ENCODE data around the gene TEPSIN.

The TEPSIN gene

DNA sequence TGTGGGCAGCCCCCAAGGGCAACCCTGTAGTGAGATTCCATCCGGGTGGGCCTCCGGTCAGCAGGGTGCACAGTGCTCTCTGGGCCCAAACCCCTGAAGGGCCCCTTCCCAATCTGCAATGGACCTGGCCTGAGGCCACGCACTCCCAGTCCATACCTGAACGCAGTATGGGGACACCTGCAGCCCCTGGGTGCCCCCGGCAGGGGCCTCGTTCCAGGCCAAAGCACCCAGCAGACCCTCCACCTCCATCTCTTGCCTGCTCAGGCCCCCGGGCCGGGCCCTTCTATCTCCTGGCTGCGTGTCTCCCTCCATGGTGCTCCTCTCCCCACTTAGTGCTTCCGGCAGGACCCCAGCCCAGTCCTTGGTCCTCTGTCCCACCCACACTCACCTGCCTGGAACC, 55.5 kb downstream of the TEPSIN start:
- TF ChIP-seq, protein P1, sequence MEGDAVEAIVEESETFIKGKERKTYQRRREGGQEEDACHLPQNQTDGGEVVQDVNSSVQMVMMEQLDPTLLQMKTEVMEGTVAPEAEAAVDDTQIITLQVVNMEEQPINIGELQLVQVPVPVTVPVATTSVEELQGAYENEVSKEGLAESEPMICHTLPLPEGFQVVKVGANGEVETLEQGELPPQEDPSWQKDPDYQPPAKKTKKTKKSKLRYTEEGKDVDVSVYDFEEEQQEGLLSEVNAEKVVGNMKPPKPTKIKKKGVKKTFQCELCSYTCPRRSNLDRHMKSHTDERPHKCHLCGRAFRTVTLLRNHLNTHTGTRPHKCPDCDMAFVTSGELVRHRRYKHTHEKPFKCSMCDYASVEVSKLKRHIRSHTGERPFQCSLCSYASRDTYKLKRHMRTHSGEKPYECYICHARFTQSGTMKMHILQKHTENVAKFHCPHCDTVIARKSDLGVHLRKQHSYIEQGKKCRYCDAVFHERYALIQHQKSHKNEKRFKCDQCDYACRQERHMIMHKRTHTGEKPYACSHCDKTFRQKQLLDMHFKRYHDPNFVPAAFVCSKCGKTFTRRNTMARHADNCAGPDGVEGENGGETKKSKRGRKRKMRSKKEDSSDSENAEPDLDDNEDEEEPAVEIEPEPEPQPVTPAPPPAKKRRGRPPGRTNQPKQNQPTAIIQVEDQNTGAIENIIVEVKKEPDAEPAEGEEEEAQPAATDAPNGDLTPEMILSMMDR (IDR thresholded peaks at IDR 0.05) = no peak
- Histone ChIP-seq H3K9me3 (ENCODE audit: control insufficient read depth, low read length) (no peaks in the 10 kb centered on the region), H3K36me3 (ENCODE audit: control insufficient read depth, insufficient read depth, low read length) (no peaks in the 10 kb centered on the region), H3K4me2 (ENCODE audit: low read length) (no peak overlapping the region), H2AFZ (no peak overlapping the region), H3K9ac (no peak overlapping the region), H3K4me3 (ENCODE audit: low read depth, low read length) (no peak overlapping the region), H3K79me2 (no peaks in the 10 kb centered on the region), H3K4me1 (no peaks in the 10 kb centered on the region), H3K27ac (no peak overlapping the region), H3K27me3 (ENCODE audit: control insufficient read depth, insufficient read depth, low read length) (no peaks in the 10 kb centered on the region)

DNA sequence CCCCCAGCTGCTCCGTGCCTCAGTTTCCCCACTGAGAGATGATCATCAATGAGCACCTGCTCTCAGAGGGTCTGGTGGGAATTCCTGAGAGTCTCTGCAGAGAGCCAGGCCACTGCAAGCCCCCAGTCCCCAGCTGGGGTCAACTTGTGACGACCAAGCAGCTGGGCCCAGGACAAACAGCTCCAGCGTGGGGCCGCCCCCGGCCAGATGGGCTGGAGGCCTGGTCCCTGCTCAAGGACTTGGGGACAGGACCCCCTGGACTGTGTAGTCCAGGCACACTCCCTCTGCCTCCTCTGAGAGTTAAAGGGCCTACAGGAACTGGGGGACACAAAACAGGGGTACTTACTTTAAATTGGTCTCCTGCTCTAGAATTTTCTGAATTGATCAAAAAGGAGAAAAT, 56.3 kb downstream of the TEPSIN start:
- Histone ChIP-seq H3K36me3 (ENCODE audit: control insufficient read depth, insufficient read depth, low read length) (no peaks in the 10 kb centered on the region), H3K27ac (no peak overlapping the region), H3K79me2 (no peaks in the 10 kb centered on the region), H3K9me3 (ENCODE audit: control insufficient read depth, low read length) (no peaks in the 10 kb centered on the region), H3K4me2 (ENCODE audit: low read length) (no peak overlapping the region), H3K4me3 (ENCODE audit: low read depth, low read length) (no peak overlapping the region), H3K4me1 (no peaks in the 10 kb centered on the region), H3K27me3 (ENCODE audit: control insufficient read depth, insufficient read depth, low read length) (no peaks in the 10 kb centered on the region), H3K9ac (no peak overlapping the region), H2AFZ (no peak overlapping the region)
- TF ChIP-seq, protein P1 (IDR thresholded peaks at IDR 0.05) = no peak

DNA sequence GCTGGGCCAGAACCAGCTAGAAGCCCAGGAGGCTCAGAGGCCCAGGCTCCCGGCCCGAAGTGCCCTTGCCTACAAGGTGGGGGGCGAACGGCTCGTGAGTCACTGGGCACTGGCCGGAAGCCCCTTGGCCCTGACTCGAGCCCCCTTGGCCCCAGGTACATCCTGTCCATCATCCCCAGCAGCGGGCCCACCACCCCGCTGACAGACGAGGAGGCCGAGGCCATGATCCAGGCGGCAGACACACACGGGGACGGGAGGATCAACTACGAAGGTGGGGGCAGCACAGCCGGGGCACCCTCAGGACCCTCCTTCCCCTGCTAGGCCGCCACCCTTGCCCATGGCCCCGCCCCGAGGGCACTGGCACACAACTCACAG, 57.1 kb downstream of the TEPSIN start:
- no peak overlapping the region for H3K4me2 ChIP-seq (ENCODE audit: low read length)
- no peak overlapping the region for H3K9ac ChIP-seq
- no peaks in the 10 kb centered on the region for H3K27me3 ChIP-seq (ENCODE audit: control insufficient read depth, insufficient read depth, low read length)
- no peaks in the 10 kb centered on the region for H3K4me1 ChIP-seq
- TF ChIP-seq, protein P1 (IDR thresholded peaks at IDR 0.05) = no peak
- H3K79me2 ChIP-seq = no peaks in the 10 kb centered on the region
- no peaks in the 10 kb centered on the region for H3K36me3 ChIP-seq (ENCODE audit: control insufficient read depth, insufficient read depth, low read length)
- no peak overlapping the region for H3K27ac ChIP-seq
- H2AFZ ChIP-seq = no peak overlapping the region
- H3K4me3 ChIP-seq (ENCODE audit: low read depth, low read length) = no peak overlapping the region
- H3K9me3 ChIP-seq (ENCODE audit: control insufficient read depth, low read length) = no peaks in the 10 kb centered on the region

DNA sequence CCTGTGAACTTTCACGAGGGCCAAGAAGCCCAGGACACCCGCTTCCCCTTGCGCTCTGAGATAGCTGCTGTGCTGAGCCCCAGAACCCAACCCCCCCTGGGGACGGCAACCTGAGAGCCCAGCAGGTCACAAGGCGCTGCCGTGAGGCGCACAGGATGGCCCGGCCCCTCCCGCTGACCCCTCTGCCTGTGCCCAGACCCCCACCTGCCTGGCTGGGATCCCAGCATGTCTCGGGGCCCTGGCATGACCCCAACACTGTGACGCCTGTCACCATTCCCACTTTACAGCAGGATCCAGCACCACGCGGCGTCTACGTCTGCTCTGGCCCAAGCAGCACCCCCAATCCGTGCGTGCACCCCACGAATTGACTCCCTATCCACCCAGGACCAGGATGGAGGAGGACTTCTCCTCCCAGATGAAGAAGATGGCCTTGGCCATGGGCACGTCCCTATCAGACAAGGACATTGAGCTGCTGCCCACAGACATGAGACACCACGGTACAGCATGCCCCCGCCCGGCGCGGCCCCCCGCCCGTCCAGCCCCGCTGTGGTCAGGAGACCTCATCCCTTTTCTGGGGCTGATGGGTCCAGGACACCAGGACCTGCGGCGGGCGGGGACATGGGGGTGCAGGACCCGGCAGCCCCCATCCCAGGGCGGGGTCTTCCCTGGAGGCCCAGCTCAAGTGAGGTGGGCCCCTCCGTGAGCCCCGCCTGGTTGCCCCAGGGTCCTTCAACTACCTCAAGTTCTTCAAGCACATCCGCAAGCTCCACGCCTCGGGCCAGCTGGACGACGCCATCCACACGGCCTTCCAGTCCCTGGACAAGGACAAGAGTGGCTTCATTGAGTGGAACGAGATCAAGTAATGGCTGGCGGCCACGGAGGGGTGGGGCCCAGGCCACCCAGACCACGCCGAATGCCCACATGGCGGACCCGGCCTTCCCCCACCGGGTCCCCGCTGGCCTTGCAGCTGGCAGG, 57.7 kb downstream of the TEPSIN start:
- no peak overlapping the region for H3K4me2 ChIP-seq (ENCODE audit: low read length)
- no peaks in the 10 kb centered on the region for H3K36me3 ChIP-seq (ENCODE audit: control insufficient read depth, insufficient read depth, low read length)
- TF ChIP-seq, protein P1 (IDR thresholded peaks at IDR 0.05) = no peak
- no peak overlapping the region for H3K27ac ChIP-seq
- H3K9me3 ChIP-seq (ENCODE audit: control insufficient read depth, low read length) = no peaks in the 10 kb centered on the region
- H2AFZ ChIP-seq = no peak overlapping the region
- H3K4me1 ChIP-seq = no peaks in the 10 kb centered on the region
- no peak overlapping the region for H3K4me3 ChIP-seq (ENCODE audit: low read depth, low read length)
- H3K27me3 ChIP-seq (ENCODE audit: control insufficient read depth, insufficient read depth, low read length) = no peaks in the 10 kb centered on the region
- H3K9ac ChIP-seq = no peak overlapping the region
- H3K79me2 ChIP-seq = no peaks in the 10 kb centered on the region

DNA sequence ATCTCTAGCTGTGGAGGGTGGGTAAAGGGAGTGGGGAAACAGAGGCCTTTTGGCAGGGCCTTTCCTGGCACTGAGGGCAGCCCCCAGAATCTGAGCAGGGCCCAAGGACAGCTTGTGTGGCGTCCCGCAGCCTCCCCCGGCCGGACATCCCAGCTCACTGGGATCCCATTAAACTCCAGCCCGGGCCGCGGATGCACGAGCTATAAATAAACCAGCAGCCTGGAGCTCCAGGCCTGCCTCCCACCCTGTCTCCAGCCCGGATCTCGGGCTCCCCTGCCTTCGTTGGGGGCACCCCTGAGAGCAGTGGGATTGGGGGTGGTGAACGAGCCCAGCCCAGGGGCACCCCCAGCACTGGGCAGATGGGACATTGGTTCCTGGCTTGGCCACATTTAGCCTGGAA, 59.0 kb downstream of the TEPSIN start:
- H3K4me3 ChIP-seq (ENCODE audit: low read depth, low read length) = no peak overlapping the region
- H3K27ac ChIP-seq = no peak overlapping the region
- no peaks in the 10 kb centered on the region for H3K4me1 ChIP-seq
- H3K9me3 ChIP-seq (ENCODE audit: control insufficient read depth, low read length) = no peaks in the 10 kb centered on the region
- no peaks in the 10 kb centered on the region for H3K79me2 ChIP-seq
- no peaks in the 10 kb centered on the region for H3K27me3 ChIP-seq (ENCODE audit: control insufficient read depth, insufficient read depth, low read length)
- H3K36me3 ChIP-seq (ENCODE audit: control insufficient read depth, insufficient read depth, low read length) = no peaks in the 10 kb centered on the region
- TF ChIP-seq, protein P1 (IDR thresholded peaks at IDR 0.05) = no peak
- H3K4me2 ChIP-seq (ENCODE audit: low read length) = no peak overlapping the region
- H2AFZ ChIP-seq = no peak overlapping the region
- no peak overlapping the region for H3K9ac ChIP-seq

Measured in parathyroid adenoma (tissue), 2 donors.